ENCODE measurements around the gene RAB7B.
"Not testable (repeated sequence)": the region's sequence is repeated elsewhere in the genome, so short reads cannot be mapped to it uniquely, and the experiment has no call there.

Gene RAB7B

GRCh38 chr1:206002871-206003801 is at the start of gene RAB7B:
Gene RAB7B, minus strand, starts transcription at chr1:206003395. Its CDS starts 9,260 bp downstream, at chr1:205994135.
- DNase-seq: no peak

GRCh38 chr1:206052231-206052865 is 49.2 kb upstream of the RAB7B start:
- DNase-seq: not testable (repeated sequence)

GRCh38 chr1:206050655-206051235 is 47.5 kb upstream of the RAB7B start:
- peak; percentile 38 for DNase-seq

GRCh38 chr1:206049919-206050600 is 46.9 kb upstream of the RAB7B start:
- DNase-seq: no peak

- no peak for DNase-seq
Observed at GRCh38 chr1:206049293-206049692, 46.1 kb upstream of the RAB7B start.

GRCh38 chr1:206048582-206048981 is 45.4 kb upstream of the RAB7B start:
- DNase-seq: no peak

GRCh38 chr1:206047271-206047670 is 44.1 kb upstream of the RAB7B start:
- no peak for DNase-seq

GRCh38 chr1:206041640-206042039 is 38.4 kb upstream of the RAB7B start:
- DNase-seq: no peak

GRCh38 chr1:206040328-206040727 is 37.1 kb upstream of the RAB7B start:
- no peak for DNase-seq

GRCh38 chr1:206039046-206039973 is 36.1 kb upstream of the RAB7B start:
- DNase-seq: no peak

GRCh38 chr1:206037581-206037980 is 34.4 kb upstream of the RAB7B start:
- no peak for DNase-seq

- DNase-seq: no peak
Observed at GRCh38 chr1:206036663-206037455, 33.7 kb upstream of the RAB7B start.

- DNase-seq: no peak
Observed at GRCh38 chr1:206035027-206035426, 31.8 kb upstream of the RAB7B start.

- no peak for DNase-seq
Observed at GRCh38 chr1:206032380-206033140, 29.4 kb upstream of the RAB7B start.

GRCh38 chr1:206030714-206031113 is 27.5 kb upstream of the RAB7B start:
- DNase-seq: peak; percentile 68

GRCh38 chr1:206030191-206030590 is 27.0 kb upstream of the RAB7B start:
- no peak for DNase-seq

- no peak for DNase-seq
Observed at GRCh38 chr1:206029484-206029883, 26.3 kb upstream of the RAB7B start.

GRCh38 chr1:206025283-206025820 is 22.2 kb upstream of the RAB7B start:
- no peak for DNase-seq

GRCh38 chr1:206023695-206024094 is 20.5 kb upstream of the RAB7B start, which contains the start of gene CTSE:
Gene CTSE, minus strand, starts transcription at chr1:206023895. Its CDS starts 104 bp downstream, at chr1:206023791.
- no peak for DNase-seq

GRCh38 chr1:206022766-206023165 is 19.6 kb upstream of the RAB7B start:
- no peak for DNase-seq
